ENCODE data around the gene CNTLN. TPM values are rescaled to one million over a fixed set of nuclear protein-coding genes. Genes with fewer than 3 reads are reported as not detected.

The CNTLN gene
- total RNA-seq, 1 donor from 2014 or later = 10.1 TPM

DNA sequence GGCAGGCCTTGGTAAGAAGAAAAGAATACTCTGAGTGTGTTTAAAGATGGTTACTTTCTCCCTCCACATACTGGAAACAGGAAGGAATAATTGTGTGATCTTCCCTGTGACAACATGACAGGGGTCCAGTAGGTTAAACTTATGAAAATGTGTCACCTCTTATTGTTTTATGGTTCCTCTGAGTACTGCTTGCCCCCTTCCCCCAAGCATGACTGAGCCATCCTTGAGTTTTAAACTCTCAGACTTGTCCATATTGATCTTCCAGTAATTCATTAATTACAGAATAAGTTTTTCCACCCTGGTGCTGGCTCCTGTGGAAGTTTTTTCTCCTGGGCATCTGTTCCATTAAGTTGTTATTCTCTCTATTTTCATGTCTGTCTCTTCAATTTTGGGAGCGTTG, 95.8 kb downstream of the CNTLN start:
- no peak overlapping the region for H3K9ac ChIP-seq
- Mint-ChIP-seq H3K4me1 (no peaks in the 10 kb centered on the region), H3K27ac (no peak overlapping the region), H3K36me3 (peaks cover 4% of the 10 kb centered on the region), H3K27me3 (ENCODE audit: insufficient read depth, low read depth) (peaks cover 3% of the 10 kb centered on the region), H3K4me3 (no peak overlapping the region), H3K9me3 (no peaks in the 10 kb centered on the region)
- no peak overlapping the region for H3K4me3 ChIP-seq
- H2AFZ ChIP-seq (replicated peaks) = no peak overlapping the region
- H3K27me3 ChIP-seq = no peaks in the 10 kb centered on the region
- H3K4me1 ChIP-seq = no peaks in the 10 kb centered on the region
- no peak overlapping the region for H3K27ac ChIP-seq
- no peaks in the 10 kb centered on the region for H3K9me3 ChIP-seq (ENCODE audit: low read depth)
- H3K4me2 ChIP-seq = no peak overlapping the region
- TF ChIP-seq EZH2 (IDR thresholded peaks at IDR 0.05) (no peak), CTCF (IDR thresholded peaks at IDR 0.05) (no peak), EZH2phosphoT487 (IDR thresholded peaks at IDR 0.05) (no peak)
- no peaks in the 10 kb centered on the region for H3K36me3 ChIP-seq
- no peaks in the 10 kb centered on the region for H3K79me2 ChIP-seq (ENCODE audit: low read depth)
- DNase-seq (ENCODE audit: low spot score) = no peak
- H3F3A ChIP-seq (ENCODE audit: low read depth) = no peaks in the 10 kb centered on the region
- H4K20me1 ChIP-seq (ENCODE audit: low read depth) = no peaks in the 10 kb centered on the region

- H3K4me2 ChIP-seq = no peak overlapping the region
- no peak overlapping the region for H3K27ac ChIP-seq
- no peak for DNase-seq (ENCODE audit: low spot score)
- no peaks in the 10 kb centered on the region for H4K20me1 ChIP-seq (ENCODE audit: low read depth)
- H3K4me3 Mint-ChIP-seq = no peak overlapping the region
- H3K36me3 ChIP-seq = no peaks in the 10 kb centered on the region
- no peaks in the 10 kb centered on the region for H3K27me3 Mint-ChIP-seq (ENCODE audit: insufficient read depth, low read depth)
- H3K27me3 ChIP-seq = no peaks in the 10 kb centered on the region
- H3K4me1 Mint-ChIP-seq = no peaks in the 10 kb centered on the region
- H3K4me3 ChIP-seq = no peak overlapping the region
- H3K36me3 Mint-ChIP-seq = peaks cover 11% of the 10 kb centered on the region
- no peaks in the 10 kb centered on the region for H3F3A ChIP-seq (ENCODE audit: low read depth)
- H3K79me2 ChIP-seq (ENCODE audit: low read depth) = no peaks in the 10 kb centered on the region
- H3K4me1 ChIP-seq = no peaks in the 10 kb centered on the region
- H2AFZ ChIP-seq (replicated peaks) = no peak overlapping the region
- TF ChIP-seq EZH2phosphoT487 (IDR thresholded peaks at IDR 0.05) (no peak), CTCF (IDR thresholded peaks at IDR 0.05) (no peak), EZH2 (IDR thresholded peaks at IDR 0.05) (no peak)
- no peaks in the 10 kb centered on the region for H3K9me3 ChIP-seq (ENCODE audit: low read depth)
- peaks cover 8% of the 10 kb centered on the region for H3K9me3 Mint-ChIP-seq
- no peak overlapping the region for H3K9ac ChIP-seq
- no peak overlapping the region for H3K27ac Mint-ChIP-seq
Observed at GRCh38 chr9:17236147-17236546, 101.3 kb downstream of the CNTLN start.

GRCh38 chr9:17246770-17247169, 111.9 kb downstream of the CNTLN start:
- peaks cover 2% of the 10 kb centered on the region for H3K27me3 Mint-ChIP-seq (ENCODE audit: insufficient read depth, low read depth)
- no peak overlapping the region for H3K4me2 ChIP-seq

More at GRCh38 chr9:17246770-17247169, 111.9 kb downstream of the CNTLN start:
- Histone ChIP-seq H3K27me3 (no peaks in the 10 kb centered on the region), H3F3A (ENCODE audit: low read depth) (no peaks in the 10 kb centered on the region), H3K36me3 (peaks cover 7% of the 10 kb centered on the region), H3K27ac (no peak overlapping the region), H3K9me3 (ENCODE audit: low read depth) (peaks cover 5% of the 10 kb centered on the region), H3K9ac (no peak overlapping the region), H2AFZ (replicated peaks) (no peak overlapping the region), H3K4me3 (no peak overlapping the region), H4K20me1 (ENCODE audit: low read depth) (no peaks in the 10 kb centered on the region), H3K4me1 (no peaks in the 10 kb centered on the region), H3K79me2 (ENCODE audit: low read depth) (no peaks in the 10 kb centered on the region)
- Mint-ChIP-seq H3K9me3 (peaks cover 39% of the 10 kb centered on the region), H3K36me3 (peaks cover 37% of the 10 kb centered on the region), H3K27ac (no peak overlapping the region), H3K4me3 (no peak overlapping the region), H3K4me1 (no peaks in the 10 kb centered on the region)
- no peak for DNase-seq (ENCODE audit: low spot score)
- TF ChIP-seq EZH2 (IDR thresholded peaks at IDR 0.05) = no peak
- TF ChIP-seq CTCF (IDR thresholded peaks at IDR 0.05) = no peak
- no peak for TF ChIP-seq EZH2phosphoT487 (IDR thresholded peaks at IDR 0.05)
